B cell (primary cell): ENCODE data around the gene MSH2. TPM values are rescaled to one million over a fixed set of nuclear protein-coding genes. Genes with fewer than 3 reads are reported as not detected.

ENCODE experiments used
- ATAC-seq: fragments of 200-7000 bp; cut with Tn5 transposase; one replicate; pipeline ENCODE4 v1.10.0; 2021; ENCODE audit warnings: low read depth, mild to moderate bottlenecking, moderate number of reproducible peaks, moderate library complexity
- CTCF ChIA-PET: fragments of 350-600 bp; sonication (Branson Sonifier 250); formaldehyde crosslinking; loops from one replicate; lab custom pipeline; 2021; ENCODE audit warnings: antibody characterized with exemption, inconsistent platforms; lab: Charles Lee
- POLR2A ChIA-PET: fragments of 350-600 bp; sonication (Branson Sonifier 250); formaldehyde crosslinking; loops from one replicate; lab custom pipeline; 2021; ENCODE audit warnings: antibody characterized with exemption; lab: Charles Lee
- DNase-seq: peaks from one replicate; pipeline ENCODE4 v3.0.0; 2013
- H2AFZ ChIP-seq: 2 replicates; pipeline ENCODE4 v1.6.1; 2012; ENCODE audit warnings: mild to moderate bottlenecking, low read depth, low read length; ENCODE audit not compliant: insufficient read depth, poor library complexity, severe bottlenecking
- H3K27ac ChIP-seq, 2 donors: 1 replicate in 1 of 2; 2 replicates in 1 of 2; pipeline ENCODE4 v1.5.1; 2012 to 2013; ENCODE audit warnings: low read length in 2 of 2, mild to moderate bottlenecking in 2 of 2, moderate library complexity in 1 of 2
- H3K27me3 ChIP-seq, 4 experiments: fragments of 200-600 bp in 1 of 4; sonication (generic) in 1 of 4; replicated peaks in 1 of 4; 1 replicate in 2 of 4; 2 replicates in 2 of 4; pipeline versions ENCODE4 v1.6.1 to v1.7.0; 2013 to 2016; ENCODE audit warnings: low read length in 3 of 4, mild to moderate bottlenecking in 2 of 4, mixed read lengths in 1 of 4, moderate library complexity in 1 of 4; ENCODE audit not compliant: insufficient read depth in 4 of 4, control insufficient read depth in 3 of 4; ENCODE audit errors: control extremely low read depth in 1 of 4
- H3K36me3 ChIP-seq, 2 experiments: replicated peaks in 1 of 2; 1 replicate in 1 of 2; 2 replicates in 1 of 2; pipeline versions ENCODE4 v1.6.1 to v1.7.1; 2013; ENCODE audit warnings: low read length in 1 of 2; ENCODE audit not compliant: insufficient read depth in 2 of 2, control insufficient read depth in 1 of 2; ENCODE audit errors: control extremely low read depth in 1 of 2, extremely low read depth in 1 of 2
- H3K4me1 ChIP-seq, 2 donors: fragments of 200-600 bp in 1 of 2; sonication (generic) in 1 of 2; 1 replicate in 1 of 2; 2 replicates in 1 of 2; pipeline versions ENCODE4 v1.5.1 to v1.6.1; 2013 to 2017; ENCODE audit warnings: low read length in 2 of 2; ENCODE audit not compliant: control insufficient read depth in 2 of 2, insufficient read depth in 2 of 2
- H3K4me2 ChIP-seq: replicated peaks from 2 replicates; pipeline ENCODE3; 2012; ENCODE audit warnings: mild to moderate bottlenecking, low read depth, low read length; ENCODE audit not compliant: poor library complexity, severe bottlenecking
- H3K4me3 ChIP-seq, 5 experiments: fragments of 200-600 bp in 1 of 5; sonication (generic) in 1 of 5; 1 replicate in 3 of 5; 2 replicates in 2 of 5; pipeline versions ENCODE4 v1.5.1 to v1.7.0; 2011 to 2016; ENCODE audit warnings: low read length in 4 of 5, mild to moderate bottlenecking in 4 of 5, low read depth in 2 of 5, control low read depth in 1 of 5, moderate library complexity in 1 of 5; ENCODE audit not compliant: insufficient read depth in 1 of 5; ENCODE audit errors: control extremely low read depth in 1 of 5, extremely low read depth in 1 of 5
- H3K79me2 ChIP-seq: fragments of 200-600 bp; sonication (generic); one replicate; pipeline ENCODE4 v1.6.0; 2016; ENCODE audit warnings: low read length; ENCODE audit not compliant: control insufficient read depth, insufficient read depth
- H3K9ac ChIP-seq: fragments of 200-600 bp; sonication (generic); 2 replicates; pipeline ENCODE4 v1.6.1; 2017; ENCODE audit warnings: mild to moderate bottlenecking, low read length, moderate library complexity
- H3K9me3 ChIP-seq, 3 donors: one replicate each; pipeline versions ENCODE4 v1.6.1 to v1.7.1; 2013; ENCODE audit warnings: low read length in 2 of 3; ENCODE audit not compliant: control insufficient read depth in 2 of 3, insufficient read depth in 1 of 3; ENCODE audit errors: control extremely low read depth in 1 of 3
- H4K20me1 ChIP-seq: 2 replicates; pipeline ENCODE4 v1.6.0; 2012; ENCODE audit warnings: mild to moderate bottlenecking, low read length; ENCODE audit not compliant: insufficient read depth, control insufficient read depth, poor library complexity, severe bottlenecking
- H3K27ac Mint-ChIP-seq: one replicate; pipeline ENCODE4 v1.8.0; 2021; ENCODE audit warnings: mixed read lengths
- H3K27me3 Mint-ChIP-seq: one replicate; pipeline ENCODE4 v1.8.0; 2021; ENCODE audit warnings: mixed read lengths
- H3K4me1 Mint-ChIP-seq: one replicate; pipeline ENCODE4 v1.8.0; 2021; ENCODE audit warnings: mixed read lengths
- H3K4me3 Mint-ChIP-seq: one replicate; pipeline ENCODE4 v1.8.0; 2021; ENCODE audit warnings: mixed read lengths
- H3K9me3 Mint-ChIP-seq: one replicate; pipeline ENCODE4 v1.8.0; 2022; ENCODE audit warnings: mixed read lengths; ENCODE audit not compliant: insufficient read depth
- EZH2 ChIP-seq: IDR thresholded peaks from 2 replicates; pipeline ENCODE4 v1.6.1; 2012; ENCODE audit warnings: borderline replicate concordance, low read depth, mild to moderate bottlenecking, moderate library complexity, low read length; ENCODE audit not compliant: insufficient read depth, poor library complexity, severe bottlenecking
- WGBS: methylation state at CpG from one replicate; pipeline ENCODE4 v1.1.5; 2013; ENCODE audit warnings: missing lambda C conversion rate; ENCODE audit not compliant: insufficient coverage; 5-methylcytosine and 5-hydroxymethylcytosine counted together
- intact Hi-C: fragments of 100-400 bp; cut with micrococcal nuclease; formaldehyde crosslinking; loops from one replicate; pipeline ENCODE4 v1.10.0; 2022
- polyA plus RNA-seq: library from polyadenylated mRNA; depleted of rRNA; stranded (reverse); fragments of >200 nt; gene quantifications from 2 replicates; pipeline ENCODE4 v1.2.3, GENCODE V29; 2012
- total RNA-seq, 2 donors: library from RNA; stranded (reverse); fragments of 120-200 nt in 1 of 2; gene quantifications; 1 replicate in 1 of 2; 2 replicates in 1 of 2; pipeline versions ENCODE4 v1.2.3 to v1.2.4, GENCODE V29; 2013 to 2022
- TF ChIP-seq, protein P1 (sequence below): fragments of 200-600 bp; IDR thresholded peaks from one replicate; pipeline ENCODE4 v1.8.0; 2022; ENCODE audit warnings: antibody characterized with exemption, mild to moderate bottlenecking

Gene MSH2
- total and polyA plus RNA-seq, 2 donors (not counting 1 experiment from before 2014, with no cell fraction given), result 7.4 to 21.9 TPM

DNA sequence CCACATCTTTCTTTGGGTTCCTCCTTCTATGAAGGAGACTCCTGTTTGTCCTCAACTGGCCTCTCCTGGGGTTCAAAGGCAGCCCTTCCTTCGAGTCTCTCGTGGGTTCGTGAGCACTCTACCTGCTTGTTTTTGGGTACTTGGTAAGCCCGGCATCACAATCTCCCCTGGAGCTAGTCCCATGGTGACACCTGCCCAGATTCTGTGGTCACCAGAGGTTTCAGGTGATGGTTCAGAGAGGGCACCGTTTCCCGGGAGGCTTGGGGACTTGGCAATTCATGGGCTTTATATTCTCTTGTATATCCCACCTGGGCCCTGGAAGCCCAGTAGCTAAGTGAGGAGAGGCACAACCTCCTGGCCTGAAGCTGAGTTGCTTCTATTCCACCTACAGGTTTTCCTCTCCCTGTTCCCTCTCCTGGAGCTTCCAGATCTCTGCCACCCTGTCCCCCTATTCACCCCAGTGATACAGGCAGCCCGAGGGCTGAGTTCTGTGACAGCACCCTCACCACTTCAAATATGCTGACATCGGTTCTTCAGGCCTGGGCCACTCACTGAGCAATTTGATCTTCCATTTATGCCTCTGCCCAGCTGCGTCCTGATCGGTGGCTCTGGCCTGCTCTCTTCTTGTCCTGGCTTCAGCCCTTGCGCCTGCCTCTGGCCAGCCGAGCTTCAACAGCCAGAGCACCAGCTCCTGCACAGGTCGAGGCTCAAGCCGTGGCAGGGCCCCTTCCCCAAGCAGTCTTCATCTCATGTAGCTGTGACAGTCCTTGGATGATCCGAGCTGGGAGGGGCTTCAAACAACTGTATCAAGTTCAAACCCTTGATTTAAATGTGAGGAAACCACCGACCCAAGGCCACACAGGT, 91.5 kb downstream of the MSH2 start:
- DNase-seq, result no peak
- Histone ChIP-seq H3K4me3 (no peak overlapping the region), H2AFZ (no peak overlapping the region), H3K4me2 (no peak overlapping the region), H3K9ac (no peak overlapping the region), H3K36me3 (no peaks in the 10 kb centered on the region), H4K20me1 (no peaks in the 10 kb centered on the region), H3K4me1 (no peaks in the 10 kb centered on the region), H3K27ac (no peak overlapping the region), H3K9me3 (peaks cover 0 to 19% (median 6%) of the 10 kb centered on the region in 3 donors), H3K27me3 (peaks cover 0 to 7% (median 0%) of the 10 kb centered on the region in 4 experiments), H3K79me2 (no peaks in the 10 kb centered on the region)
- CTCF ChIA-PET, result interaction anchor here (1.1 kb wide), 1 partner anchor 57 kb away, joined by 3 read pairs; no protein-coding TSS in a partner anchor
- TF ChIP-seq, protein P1, sequence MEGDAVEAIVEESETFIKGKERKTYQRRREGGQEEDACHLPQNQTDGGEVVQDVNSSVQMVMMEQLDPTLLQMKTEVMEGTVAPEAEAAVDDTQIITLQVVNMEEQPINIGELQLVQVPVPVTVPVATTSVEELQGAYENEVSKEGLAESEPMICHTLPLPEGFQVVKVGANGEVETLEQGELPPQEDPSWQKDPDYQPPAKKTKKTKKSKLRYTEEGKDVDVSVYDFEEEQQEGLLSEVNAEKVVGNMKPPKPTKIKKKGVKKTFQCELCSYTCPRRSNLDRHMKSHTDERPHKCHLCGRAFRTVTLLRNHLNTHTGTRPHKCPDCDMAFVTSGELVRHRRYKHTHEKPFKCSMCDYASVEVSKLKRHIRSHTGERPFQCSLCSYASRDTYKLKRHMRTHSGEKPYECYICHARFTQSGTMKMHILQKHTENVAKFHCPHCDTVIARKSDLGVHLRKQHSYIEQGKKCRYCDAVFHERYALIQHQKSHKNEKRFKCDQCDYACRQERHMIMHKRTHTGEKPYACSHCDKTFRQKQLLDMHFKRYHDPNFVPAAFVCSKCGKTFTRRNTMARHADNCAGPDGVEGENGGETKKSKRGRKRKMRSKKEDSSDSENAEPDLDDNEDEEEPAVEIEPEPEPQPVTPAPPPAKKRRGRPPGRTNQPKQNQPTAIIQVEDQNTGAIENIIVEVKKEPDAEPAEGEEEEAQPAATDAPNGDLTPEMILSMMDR, result no peak
- TF ChIP-seq EZH2, result no peak
- POLR2A ChIA-PET, result no interaction called here
- intact Hi-C loops, result no loop called here
- H3K4me1 Mint-ChIP-seq, result peaks cover 2% of the 10 kb centered on the region
- no peak overlapping the region for H3K27ac Mint-ChIP-seq
- ATAC-seq, result no peak
- H3K4me3 Mint-ChIP-seq, result no peak overlapping the region
- peaks cover 9% of the 10 kb centered on the region for H3K27me3 Mint-ChIP-seq
- WGBS, result 93% methylated on average over 16 of the region's 16 CpGs
- peaks cover 4% of the 10 kb centered on the region for H3K9me3 Mint-ChIP-seq

DNA sequence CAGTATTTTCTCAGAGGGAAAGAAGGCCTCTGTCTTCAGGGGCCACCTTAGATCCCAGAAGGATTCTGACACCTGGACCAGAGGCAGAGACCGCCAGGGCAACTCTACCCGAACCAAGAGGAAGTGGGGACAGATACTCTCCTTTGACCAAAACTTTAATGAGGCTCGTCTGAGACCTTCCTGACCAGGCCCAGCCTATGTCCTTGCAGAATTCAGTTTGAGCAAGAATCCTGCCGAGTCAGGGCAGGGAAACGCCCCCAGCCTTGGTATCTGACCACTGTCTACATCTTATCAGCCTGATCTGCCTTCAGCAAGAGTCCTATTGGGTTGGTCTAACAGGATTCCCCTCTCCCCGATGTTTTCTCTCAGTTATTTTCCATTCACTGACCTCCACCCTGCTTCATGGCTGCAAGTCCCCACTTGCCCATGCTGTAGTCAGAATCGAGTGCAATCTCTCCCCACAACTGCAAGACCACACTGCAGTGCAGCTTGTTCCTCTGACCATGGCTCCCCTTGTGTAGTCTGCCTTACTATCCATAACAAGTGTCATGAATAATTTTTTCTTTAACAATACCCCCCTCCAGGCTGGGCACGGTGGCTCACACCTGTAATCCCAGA, 95.0 kb downstream of the MSH2 start:
- ChIA-PET CTCF (no interaction called here), POLR2A (no interaction called here)
- intact Hi-C loops, result no loop called here
- Histone ChIP-seq H3K4me2 (no peak overlapping the region), H3K9ac (no peak overlapping the region), H3K4me1 (peaks cover 6 to 8% of the 10 kb centered on the region in 2 donors), H3K79me2 (no peaks in the 10 kb centered on the region), H3K27ac (no peak overlapping the region), H3K4me3 (no peak overlapping the region), H3K27me3 (peaks cover 0 to 7% (median 0%) of the 10 kb centered on the region in 4 experiments), H4K20me1 (no peaks in the 10 kb centered on the region), H3K36me3 (no peaks in the 10 kb centered on the region), H2AFZ (no peak overlapping the region), H3K9me3 (peaks cover 0 to 36% (median 16%) of the 10 kb centered on the region in 3 donors)
- Mint-ChIP-seq H3K4me3 (no peak overlapping the region), H3K27ac (no peak overlapping the region), H3K27me3 (peaks cover 9% of the 10 kb centered on the region), H3K4me1 (peaks cover 13% of the 10 kb centered on the region), H3K9me3 (peaks cover 10% of the 10 kb centered on the region)
- TF ChIP-seq, protein P1, result no peak
- no peak for TF ChIP-seq EZH2
- 87% methylated on average over 8 of the region's 8 CpGs for WGBS
- DNase-seq (no peak), ATAC-seq (no peak)
